Activated T-cell treated with anti-CD3 and anti-CD28 coated beads, Interleukin-2, amount 50 U/mL, for 24 hours (primary cell): ENCODE data around the gene EVX1.
A peak's percentile ranks its signal among the peaks of the same experiment; 100 is the strongest.

Experiments
- DNase-seq: peaks from one replicate; pipeline ENCODE4 v3.0.0-alpha.2; 2020
- H3K27ac Mint-ChIP-seq: 2 replicates; pipeline ENCODE4 v1.8.0; 2020; ENCODE audit warnings: mild to moderate bottlenecking, mixed read lengths
- H3K27me3 Mint-ChIP-seq: 2 replicates; pipeline ENCODE4 v1.8.0; 2020; ENCODE audit warnings: mixed read lengths
- H3K36me3 Mint-ChIP-seq: 2 replicates; pipeline ENCODE4 v1.8.0; 2020; ENCODE audit warnings: low read depth, mixed read lengths
- H3K4me1 Mint-ChIP-seq: 2 replicates; pipeline ENCODE4 v1.8.0; 2020; ENCODE audit warnings: low read depth, mixed read lengths
- H3K4me3 Mint-ChIP-seq: 2 replicates; pipeline ENCODE4 v1.8.0; 2020; ENCODE audit warnings: mild to moderate bottlenecking, moderate library complexity, mixed read lengths
- H3K9me3 Mint-ChIP-seq: 2 replicates; pipeline ENCODE4 v1.8.0; 2020; ENCODE audit warnings: mixed read lengths

EVX1 gene

GRCh38 chr7:27213433-27214238, 29.0 kb upstream of the EVX1 start:
- H3K27ac Mint-ChIP-seq, result no peak overlapping the region
- H3K9me3 Mint-ChIP-seq, result no peaks in the 10 kb centered on the region
- H3K27me3 Mint-ChIP-seq, result peaks cover 94% of the 10 kb centered on the region
- no peak overlapping the region for H3K4me3 Mint-ChIP-seq
- no peak for DNase-seq
- H3K4me1 Mint-ChIP-seq, result peaks cover 13% of the 10 kb centered on the region
- H3K36me3 Mint-ChIP-seq, result no peaks in the 10 kb centered on the region

GRCh38 chr7:27214239-27214950, 28.2 kb upstream of the EVX1 start:
- H3K9me3 Mint-ChIP-seq, result no peaks in the 10 kb centered on the region
- no peak overlapping the region for H3K4me3 Mint-ChIP-seq
- H3K4me1 Mint-ChIP-seq, result peaks cover 13% of the 10 kb centered on the region
- H3K36me3 Mint-ChIP-seq, result no peaks in the 10 kb centered on the region
- H3K27ac Mint-ChIP-seq, result no peak overlapping the region
- no peak for DNase-seq
- H3K27me3 Mint-ChIP-seq, result peaks cover 93% of the 10 kb centered on the region

DNA sequence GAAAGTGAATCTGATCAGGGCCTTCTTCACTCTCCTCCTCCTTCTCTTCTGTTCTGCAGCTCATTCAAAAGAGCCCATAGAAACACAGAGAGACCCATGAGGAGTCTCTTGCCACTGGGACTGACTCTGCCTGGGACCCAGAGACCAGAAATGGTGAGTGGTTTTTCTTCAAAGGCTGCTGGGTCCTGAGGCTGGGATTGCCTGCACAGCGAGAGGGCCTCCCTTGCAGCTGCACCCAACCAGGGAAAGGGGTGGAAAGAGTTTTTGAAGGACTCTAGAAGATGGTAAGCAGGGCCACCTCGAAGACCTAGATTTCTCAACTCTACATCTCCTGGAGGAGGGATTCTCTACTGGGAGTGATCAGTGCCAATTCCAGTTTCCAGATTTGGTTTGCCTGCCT, 27.2 kb upstream of the EVX1 start:
- Mint-ChIP-seq H3K27me3 (peaks cover 93% of the 10 kb centered on the region), H3K9me3 (no peaks in the 10 kb centered on the region), H3K4me3 (no peak overlapping the region)

DNA sequence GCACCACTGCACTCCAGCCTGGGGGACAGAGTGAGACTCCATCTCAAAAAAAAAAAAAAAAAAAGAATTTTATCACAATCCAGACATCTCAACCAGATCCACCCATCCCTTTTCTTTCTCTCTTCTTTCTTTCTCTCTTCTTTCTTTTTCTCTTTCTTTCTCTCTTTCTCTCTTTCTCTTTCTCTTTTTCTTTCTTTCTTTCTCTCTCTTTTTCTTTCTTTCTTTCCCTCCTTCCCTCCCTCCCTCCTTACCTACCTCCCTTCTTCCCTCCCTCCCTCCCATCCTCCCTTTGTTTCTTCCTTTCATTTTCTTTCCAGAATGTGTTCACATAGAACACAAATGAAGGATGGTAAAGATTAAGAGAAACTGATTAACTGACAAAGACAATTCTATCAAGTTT, 24.7 kb upstream of the EVX1 start:
- no peak for DNase-seq
- Mint-ChIP-seq H3K36me3 (no peaks in the 10 kb centered on the region), H3K27me3 (peaks cover 90% of the 10 kb centered on the region), H3K9me3 (no peaks in the 10 kb centered on the region), H3K4me1 (peaks cover 13% of the 10 kb centered on the region), H3K4me3 (no peak overlapping the region), H3K27ac (no peak overlapping the region)

More for the DNA sequence above, 27.2 kb upstream of the EVX1 start:
- DNase-seq, result no peak
- no peak overlapping the region for H3K27ac Mint-ChIP-seq
- H3K4me1 Mint-ChIP-seq, result peaks cover 17% of the 10 kb centered on the region
- no peaks in the 10 kb centered on the region for H3K36me3 Mint-ChIP-seq

DNA sequence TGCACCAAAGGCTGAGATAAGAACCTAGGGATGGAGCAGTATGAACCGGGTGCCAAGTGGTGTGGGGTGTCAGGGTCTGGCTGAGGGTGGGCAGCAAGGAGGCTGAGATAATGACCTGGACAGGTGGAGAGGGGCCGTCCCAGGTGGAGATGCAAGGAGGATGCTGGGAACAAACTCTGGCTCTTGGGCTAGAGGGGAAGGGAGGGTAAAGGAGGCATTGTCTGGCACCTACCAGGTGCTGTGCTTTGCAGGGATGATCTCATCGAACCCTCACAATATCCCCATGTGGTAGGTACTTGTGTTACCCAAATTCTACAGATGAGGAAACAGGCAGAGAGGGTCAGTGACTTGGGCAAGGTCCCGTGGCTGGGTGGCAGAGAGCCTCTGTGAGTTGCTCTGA, 22.8 kb upstream of the EVX1 start:
- Mint-ChIP-seq H3K4me3 (no peak overlapping the region), H3K36me3 (no peaks in the 10 kb centered on the region), H3K27me3 (peaks cover 86% of the 10 kb centered on the region), H3K4me1 (peaks cover 11% of the 10 kb centered on the region), H3K9me3 (no peaks in the 10 kb centered on the region), H3K27ac (no peak overlapping the region)
- DNase-seq, result no peak

DNA sequence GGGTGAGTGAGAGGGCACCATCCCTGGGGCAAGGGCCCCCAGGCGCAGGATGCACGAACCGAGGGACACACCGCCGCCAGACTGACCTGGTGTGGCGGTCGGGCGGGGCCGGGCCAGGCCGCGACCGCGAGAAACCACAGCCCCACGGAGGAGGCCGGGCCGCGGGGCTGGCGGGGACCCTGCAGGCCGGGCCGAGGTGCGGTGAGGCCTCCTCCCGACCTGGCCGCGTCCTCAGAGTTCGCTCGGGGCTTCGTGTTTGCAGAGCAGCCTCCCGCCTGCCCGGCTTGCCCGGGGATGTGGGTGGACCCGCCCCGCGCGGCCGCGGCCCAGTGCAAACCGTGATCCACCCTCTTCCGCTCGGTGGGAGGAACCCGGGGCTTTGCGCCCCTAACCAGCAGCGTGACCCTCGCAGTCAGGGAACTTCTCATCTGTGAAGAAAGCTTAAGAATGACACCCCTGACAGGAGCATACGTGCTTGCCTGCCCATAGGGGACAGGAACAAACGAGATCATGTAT, 22.1 kb upstream of the EVX1 start:
- no peak overlapping the region for H3K4me3 Mint-ChIP-seq
- H3K9me3 Mint-ChIP-seq, result no peaks in the 10 kb centered on the region
- H3K27me3 Mint-ChIP-seq, result peaks cover 86% of the 10 kb centered on the region
- H3K27ac Mint-ChIP-seq, result no peak overlapping the region
- H3K36me3 Mint-ChIP-seq, result no peaks in the 10 kb centered on the region
- no peak for DNase-seq
- peaks cover 11% of the 10 kb centered on the region for H3K4me1 Mint-ChIP-seq

DNA sequence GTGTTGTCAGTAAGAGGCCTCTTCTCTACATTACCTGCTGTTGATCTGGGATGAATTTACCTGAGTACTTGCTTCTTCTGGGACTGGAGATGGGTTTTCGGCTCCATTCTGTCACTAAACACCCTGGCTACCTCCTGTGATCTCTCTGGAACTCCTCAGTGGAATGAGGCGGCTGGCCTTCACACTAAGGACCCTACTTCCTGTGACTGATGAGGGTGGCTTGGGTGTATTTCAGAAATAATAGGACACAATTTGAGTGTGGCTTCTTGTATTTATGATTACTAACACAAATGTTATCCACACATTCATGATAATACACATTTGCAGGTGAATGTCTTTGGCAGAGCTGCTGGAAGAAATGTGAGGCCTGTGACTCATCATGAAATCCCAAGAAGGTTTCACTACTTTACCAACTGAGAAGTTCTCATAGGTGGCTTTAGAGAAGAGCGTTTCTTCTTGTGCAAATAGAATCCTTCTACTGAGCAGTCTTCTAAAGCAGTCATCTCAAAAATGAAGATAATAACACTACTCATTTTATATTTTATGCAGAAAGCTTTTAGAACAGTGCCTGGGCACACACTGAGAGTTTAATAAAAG, 21.3 kb upstream of the EVX1 start:
- Mint-ChIP-seq H3K9me3 (no peaks in the 10 kb centered on the region), H3K27me3 (peaks cover 84% of the 10 kb centered on the region), H3K27ac (no peak overlapping the region), H3K4me1 (peaks cover 11% of the 10 kb centered on the region), H3K4me3 (no peak overlapping the region), H3K36me3 (no peaks in the 10 kb centered on the region)
- no peak for DNase-seq

- no peaks in the 10 kb centered on the region for H3K9me3 Mint-ChIP-seq
- no peak for DNase-seq
Measured at GRCh38 chr7:27223941-27224575, 18.5 kb upstream of the EVX1 start.

GRCh38 chr7:27224983-27225934, 17.3 kb upstream of the EVX1 start:
- H3K27ac Mint-ChIP-seq, result peak overlapping the region; percentile 72
- no peaks in the 10 kb centered on the region for H3K36me3 Mint-ChIP-seq
- H3K27me3 Mint-ChIP-seq, result peaks cover 85% of the 10 kb centered on the region
- H3K9me3 Mint-ChIP-seq, result no peaks in the 10 kb centered on the region
- no peak overlapping the region for H3K4me3 Mint-ChIP-seq
- DNase-seq, result no peak
- peaks cover 5% of the 10 kb centered on the region for H3K4me1 Mint-ChIP-seq

More at GRCh38 chr7:27223941-27224575, 18.5 kb upstream of the EVX1 start:
- Mint-ChIP-seq H3K4me1 (peaks cover 11% of the 10 kb centered on the region), H3K27me3 (peaks cover 86% of the 10 kb centered on the region), H3K27ac (no peak overlapping the region), H3K4me3 (no peak overlapping the region), H3K36me3 (no peaks in the 10 kb centered on the region)

- H3K4me1 Mint-ChIP-seq, result no peaks in the 10 kb centered on the region
- no peaks in the 10 kb centered on the region for H3K36me3 Mint-ChIP-seq
- DNase-seq, result no peak
- no peaks in the 10 kb centered on the region for H3K9me3 Mint-ChIP-seq
- H3K27ac Mint-ChIP-seq, result no peak overlapping the region
- H3K4me3 Mint-ChIP-seq, result no peak overlapping the region
- H3K27me3 Mint-ChIP-seq, result peaks cover 76% of the 10 kb centered on the region
Measured at GRCh38 chr7:27229448-27229847, 13.2 kb upstream of the EVX1 start.

DNA sequence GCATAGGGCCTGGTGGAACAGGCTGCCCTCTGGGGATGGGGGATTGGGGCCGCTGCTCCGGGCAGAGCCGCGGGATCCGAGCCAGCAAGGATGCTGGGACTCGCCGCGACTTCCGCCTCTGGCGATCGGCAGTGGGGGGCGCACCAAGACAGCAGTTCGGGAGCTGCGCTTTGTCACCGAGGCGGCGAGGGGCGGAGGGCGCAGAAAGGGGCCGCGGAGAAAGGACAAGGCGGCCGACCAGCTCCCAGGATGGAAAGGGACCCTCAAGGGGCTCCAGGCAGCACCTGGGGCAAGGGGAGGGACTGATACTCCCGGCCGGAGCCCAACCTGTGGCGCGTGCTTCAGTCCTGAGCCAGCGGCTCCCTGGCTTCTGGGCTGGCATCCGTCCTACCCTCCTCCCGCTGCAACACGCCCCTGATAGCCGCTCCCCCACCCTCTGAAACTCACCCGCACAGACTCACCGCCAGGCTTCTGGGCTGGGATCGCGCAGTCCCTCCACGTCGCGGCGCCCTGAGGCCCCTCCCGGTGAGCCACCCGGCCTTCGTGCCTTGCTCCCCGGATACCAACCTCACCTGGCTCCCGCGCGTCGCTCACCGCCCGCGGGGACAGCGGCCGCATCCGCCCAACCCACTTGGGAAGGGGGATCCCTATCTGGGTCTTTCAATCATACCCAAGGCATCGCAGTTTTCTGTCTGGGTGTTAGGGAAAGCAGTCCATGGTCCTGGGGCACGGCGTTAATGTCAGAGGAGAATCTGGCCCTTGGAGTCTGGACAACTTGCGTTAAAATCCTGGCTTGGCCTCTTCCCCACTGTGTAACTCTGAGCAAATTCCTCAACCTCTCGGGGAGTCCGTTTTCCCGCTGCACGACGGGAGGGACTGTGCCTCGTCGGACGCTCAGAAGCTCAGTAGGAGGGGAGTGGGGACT, 7.0 kb upstream of the EVX1 start:
- no peaks in the 10 kb centered on the region for H3K9me3 Mint-ChIP-seq
- H3K36me3 Mint-ChIP-seq, result no peaks in the 10 kb centered on the region
- DNase-seq, result peak; percentile 41
- peaks cover 17% of the 10 kb centered on the region for H3K4me1 Mint-ChIP-seq
- H3K27ac Mint-ChIP-seq, result no peak overlapping the region
- peaks cover 83% of the 10 kb centered on the region for H3K27me3 Mint-ChIP-seq
- peak overlapping the region; percentile 47 for H3K4me3 Mint-ChIP-seq

DNA sequence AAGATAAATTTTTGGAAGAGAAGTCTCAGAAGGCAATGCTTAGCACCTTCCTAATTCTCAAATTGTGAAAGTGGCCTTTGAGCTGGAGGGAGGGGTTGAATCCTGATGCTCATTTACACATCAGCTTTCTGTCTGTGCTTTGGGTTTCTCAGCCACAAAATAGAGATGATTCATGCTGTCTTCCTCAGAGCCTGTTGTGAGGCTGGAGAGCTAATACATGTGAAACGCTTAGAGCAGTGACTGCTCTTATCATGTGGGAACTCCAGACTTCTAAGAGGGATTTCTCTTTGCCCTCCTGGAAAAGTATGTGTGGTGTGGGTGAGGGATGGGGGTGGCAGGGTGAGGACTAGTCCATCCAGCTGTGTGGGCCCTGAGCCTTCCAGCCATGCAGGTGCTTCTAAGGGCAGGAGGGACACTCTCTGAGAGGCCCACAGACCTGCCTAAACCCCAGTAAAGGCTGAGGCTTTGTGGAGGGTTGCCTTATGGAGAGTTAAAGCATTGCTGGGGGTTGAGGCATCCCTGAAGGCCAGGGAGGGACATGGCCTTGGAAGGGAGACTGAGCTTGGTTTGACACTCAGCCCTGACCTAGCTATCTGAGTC, 4.8 kb upstream of the EVX1 start:
- no peak overlapping the region for H3K4me3 Mint-ChIP-seq

More for the DNA sequence above, 4.8 kb upstream of the EVX1 start:
- no peaks in the 10 kb centered on the region for H3K9me3 Mint-ChIP-seq
- no peak for DNase-seq
- H3K36me3 Mint-ChIP-seq, result no peaks in the 10 kb centered on the region
- no peak overlapping the region for H3K27ac Mint-ChIP-seq
- H3K27me3 Mint-ChIP-seq, result peaks cover 96% of the 10 kb centered on the region
- peaks cover 25% of the 10 kb centered on the region for H3K4me1 Mint-ChIP-seq
